NCI-H2171 treated with DMSO at 0.1 percent for 48 hours (cell line): ENCODE data around the gene NBPF4.
"Not testable (repeated sequence)": the region's sequence is repeated elsewhere in the genome, so short reads cannot be mapped to it uniquely, and the experiment has no call there.

Experiments
- DNase-seq: peaks from one replicate; lab custom pipeline; 2025; lab: John Stamatoyannopoulos, UW

NBPF4 gene

DNA sequence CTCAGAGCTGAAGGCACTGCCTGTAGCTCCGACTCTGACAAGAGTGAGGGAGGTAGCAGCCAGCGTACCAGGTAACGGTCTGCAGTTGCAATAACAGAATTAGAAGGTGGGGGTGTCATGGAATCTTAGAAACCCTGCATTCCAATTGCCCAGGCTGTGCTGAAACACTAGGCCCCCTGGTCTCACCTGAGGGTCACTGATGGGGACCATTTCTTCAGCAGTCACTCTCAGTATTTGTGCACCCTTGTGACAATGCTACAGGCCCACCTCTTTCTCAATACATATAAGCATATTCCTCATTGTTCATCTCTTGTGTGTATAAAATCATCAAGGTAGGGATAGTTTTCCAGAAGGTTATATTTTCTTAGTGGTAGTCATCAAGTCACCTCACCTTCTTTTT is at the start of gene NBPF4:
Gene NBPF4, minus strand, starts transcription at position 101 of the 400 bp plus-strand sequence. CDS start 315 bp downstream, outside the sequence.
- DNase-seq: not testable (repeated sequence)

DNA sequence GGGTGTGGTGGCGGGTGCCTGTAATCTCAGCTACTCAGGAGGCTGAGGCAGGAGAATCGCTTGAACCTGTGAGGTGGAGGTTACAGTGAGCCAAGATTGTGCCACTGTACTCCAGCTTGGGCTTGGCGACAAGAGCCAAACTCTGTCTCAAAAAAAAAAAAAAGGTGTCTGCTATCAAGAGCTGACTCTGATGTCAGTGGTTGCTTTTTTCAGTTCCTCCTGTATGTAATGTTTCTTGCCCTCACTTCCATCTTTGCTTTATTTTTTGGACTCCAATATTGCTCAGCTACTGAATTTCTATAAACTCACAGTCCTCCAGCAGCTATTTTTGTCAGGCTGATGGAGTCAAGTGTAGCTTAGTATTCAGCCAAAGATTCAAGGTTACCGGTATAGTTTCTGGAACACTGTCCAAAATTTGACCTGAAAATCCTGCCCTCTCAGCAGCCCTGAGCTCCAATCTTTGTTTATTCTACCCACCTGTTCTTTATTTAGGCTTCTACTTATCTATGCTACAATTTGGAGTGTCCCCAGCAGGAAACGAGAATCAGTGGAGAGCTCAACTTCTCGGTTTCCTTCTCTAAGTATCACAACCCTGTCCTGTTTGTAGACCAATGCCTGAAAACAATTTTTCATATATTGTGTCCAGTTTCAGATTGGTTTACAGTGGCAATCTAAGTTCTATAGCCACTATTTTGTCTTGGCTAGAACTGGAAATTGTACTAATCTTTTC is 38.8 kb upstream of the NBPF4 start:
- not testable (repeated sequence) for DNase-seq

DNA sequence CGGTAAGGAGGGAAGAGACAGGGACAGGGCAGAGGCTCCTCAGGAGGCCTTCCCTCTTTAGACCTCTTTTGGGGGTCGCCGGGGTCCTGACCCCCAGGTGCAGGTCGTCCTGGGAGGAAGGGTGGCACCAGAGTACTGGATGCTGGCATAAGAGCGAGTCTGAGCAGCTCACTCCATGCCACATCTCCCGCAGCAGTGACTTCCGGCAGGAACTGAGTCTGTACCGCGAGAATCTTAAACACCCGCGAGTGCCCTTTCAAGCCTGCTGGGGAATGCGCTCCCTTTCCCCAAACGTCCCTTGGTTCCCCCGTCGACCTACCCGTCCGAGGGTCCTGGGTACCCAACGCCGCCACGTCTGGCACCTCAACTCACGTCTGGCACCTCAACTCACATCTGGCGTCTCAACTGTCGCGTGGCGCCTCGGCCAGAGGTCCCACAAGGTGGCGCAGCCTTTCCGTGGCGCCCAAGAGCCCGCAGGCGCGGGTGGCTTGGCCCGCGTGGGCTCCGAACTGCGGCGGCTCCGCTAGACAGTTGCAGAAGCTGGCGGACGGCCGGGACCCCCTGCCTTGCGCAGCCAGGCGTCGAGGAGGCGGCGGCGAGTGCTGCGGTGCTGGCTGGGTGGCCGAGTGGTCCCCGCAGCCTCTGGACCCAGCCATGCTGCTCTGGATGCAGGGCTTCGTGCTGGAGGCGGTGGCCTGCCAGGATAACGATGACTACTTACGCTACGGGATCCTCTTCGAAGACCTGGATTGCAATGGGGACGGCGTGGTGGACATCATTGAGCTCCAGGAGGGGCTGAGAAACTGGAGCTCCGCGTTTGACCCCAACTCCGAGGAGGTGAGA is 28.8 kb upstream of the NBPF4 start:
- not testable (repeated sequence) for DNase-seq

DNA sequence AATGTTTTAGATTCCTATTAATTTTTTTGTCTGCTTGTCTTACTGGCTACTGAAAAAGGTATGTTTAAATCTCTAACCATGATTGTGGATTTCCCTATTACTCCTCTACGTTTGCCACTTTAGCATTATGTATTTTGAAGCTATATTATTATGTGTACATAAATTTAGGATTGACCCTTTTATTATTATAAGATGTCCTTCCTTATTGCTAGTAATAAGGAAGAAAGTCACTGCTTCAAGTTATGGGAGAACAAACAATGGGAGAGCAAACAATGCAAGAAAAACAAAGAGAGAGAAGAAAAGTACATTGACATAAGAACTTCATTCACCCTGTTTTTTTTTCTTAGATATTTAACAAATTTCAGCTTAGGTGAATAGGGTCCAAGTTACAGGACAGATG is 23.2 kb upstream of the NBPF4 start:
- not testable (repeated sequence) for DNase-seq

GRCh38 chr1:108261967-108262366 is 18.1 kb upstream of the NBPF4 start:
- not testable (repeated sequence) for DNase-seq

- DNase-seq: not testable (repeated sequence)
Measured at GRCh38 chr1:108261519-108261918, 17.6 kb upstream of the NBPF4 start.

- DNase-seq: not testable (repeated sequence)
Measured at GRCh38 chr1:108260578-108261259, 16.8 kb upstream of the NBPF4 start.

DNA sequence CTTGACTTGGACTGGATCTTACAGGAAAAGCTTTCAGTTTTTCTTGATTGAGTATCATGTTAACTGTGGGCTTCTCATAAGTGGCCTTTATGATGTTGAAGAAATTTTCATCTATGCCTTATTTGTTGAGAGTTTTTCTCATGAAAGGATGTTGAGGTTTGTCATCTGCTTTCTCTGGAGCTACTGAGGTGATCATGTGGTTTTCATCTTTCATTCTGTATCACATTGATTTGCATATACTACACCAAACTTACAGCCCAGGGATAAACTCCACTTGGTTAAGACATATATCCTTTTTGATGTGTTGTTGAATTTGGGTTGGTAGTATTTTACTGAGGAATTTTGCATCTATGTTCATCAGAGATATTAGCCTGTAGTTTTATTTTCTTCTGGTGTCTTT is 11.6 kb upstream of the NBPF4 start:
- DNase-seq: not testable (repeated sequence)

DNA sequence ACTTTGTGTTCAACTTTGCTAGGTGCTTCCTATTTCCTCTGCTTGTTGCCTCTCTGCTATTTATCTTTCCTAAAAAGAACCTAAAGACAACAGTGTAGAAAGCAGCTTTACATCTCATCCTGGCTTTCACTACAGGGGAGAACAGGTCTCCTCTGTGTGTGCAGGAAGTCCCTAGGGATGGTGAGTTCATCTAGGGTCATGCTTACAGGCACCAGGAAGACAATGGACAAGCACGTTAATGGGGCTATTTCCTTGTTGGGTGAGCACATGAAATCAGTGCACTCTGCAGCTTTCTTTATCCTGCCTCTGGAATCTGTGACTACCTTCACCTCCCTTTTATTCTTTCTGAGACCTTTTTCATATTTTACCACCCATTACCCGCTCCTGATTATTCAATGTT is 4.5 kb downstream of the NBPF4 start:
- not testable (repeated sequence) for DNase-seq

GRCh38 chr1:108235308-108235707 is 8.6 kb downstream of the NBPF4 start:
- not testable (repeated sequence) for DNase-seq

DNA sequence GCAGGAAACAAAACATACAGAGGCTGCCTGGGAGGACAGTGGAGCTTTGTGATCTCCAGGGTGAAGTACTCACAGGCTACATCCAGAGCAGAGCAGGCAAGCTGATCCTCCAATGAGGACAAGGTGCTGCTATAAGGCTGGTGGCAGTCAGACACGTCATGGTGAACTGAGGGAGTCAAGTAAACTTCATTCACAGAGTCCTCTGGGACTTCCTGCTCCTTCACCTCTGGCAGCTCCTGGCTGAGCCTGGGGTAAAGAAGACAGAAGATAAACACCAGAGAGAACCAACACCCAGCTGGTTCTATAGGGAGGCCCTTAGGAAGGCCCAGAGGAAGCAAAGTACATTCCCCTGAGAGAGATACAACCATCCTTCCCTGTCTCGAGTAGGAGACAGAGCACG is 11.7 kb downstream of the NBPF4 start:
- not testable (repeated sequence) for DNase-seq

DNA sequence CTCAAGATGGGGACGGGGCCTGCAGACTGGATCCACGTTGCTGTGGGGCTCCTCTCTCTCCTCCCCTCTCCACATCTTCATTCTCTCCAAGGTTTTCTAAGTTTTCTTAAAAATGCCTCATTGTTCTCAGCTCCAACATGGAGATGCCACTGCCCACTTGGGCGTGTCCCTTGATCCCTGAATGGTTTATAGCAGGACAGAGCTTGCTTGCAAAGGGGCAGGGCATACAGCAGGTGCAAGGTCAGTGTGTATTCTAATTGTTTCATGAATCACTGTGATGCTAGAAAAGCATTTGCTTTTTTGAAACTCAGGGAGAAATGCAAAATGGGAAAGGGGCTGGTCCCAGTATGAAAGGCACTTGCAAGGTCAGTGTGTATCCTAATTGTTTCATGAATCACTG is 13.9 kb downstream of the NBPF4 start:
- not testable (repeated sequence) for DNase-seq

- not testable (repeated sequence) for DNase-seq
Measured at GRCh38 chr1:108227772-108228171, 16.1 kb downstream of the NBPF4 start.

- DNase-seq: not testable (repeated sequence)
Measured at GRCh38 chr1:108226855-108227254, 17.0 kb downstream of the NBPF4 start.

DNA sequence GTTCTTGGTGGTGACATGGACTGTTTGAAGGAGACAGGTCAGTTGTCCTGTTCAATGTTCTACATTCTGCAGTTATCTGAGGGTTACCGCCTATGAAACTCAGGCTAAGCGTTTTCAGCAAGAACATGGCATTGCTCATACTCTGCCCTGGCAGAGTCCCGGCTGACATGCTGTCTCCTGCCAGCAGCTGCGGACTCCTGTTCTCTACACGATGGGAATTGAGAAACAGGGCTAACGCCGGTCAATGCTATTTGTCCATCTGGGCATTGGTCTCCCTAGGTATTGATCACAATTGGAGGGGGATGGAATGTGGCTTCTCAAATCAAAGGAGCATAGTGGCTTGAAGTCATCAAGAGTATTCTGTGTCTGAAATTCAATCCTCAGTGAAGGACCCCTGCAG is 20.6 kb downstream of the NBPF4 start:
- not testable (repeated sequence) for DNase-seq

DNA sequence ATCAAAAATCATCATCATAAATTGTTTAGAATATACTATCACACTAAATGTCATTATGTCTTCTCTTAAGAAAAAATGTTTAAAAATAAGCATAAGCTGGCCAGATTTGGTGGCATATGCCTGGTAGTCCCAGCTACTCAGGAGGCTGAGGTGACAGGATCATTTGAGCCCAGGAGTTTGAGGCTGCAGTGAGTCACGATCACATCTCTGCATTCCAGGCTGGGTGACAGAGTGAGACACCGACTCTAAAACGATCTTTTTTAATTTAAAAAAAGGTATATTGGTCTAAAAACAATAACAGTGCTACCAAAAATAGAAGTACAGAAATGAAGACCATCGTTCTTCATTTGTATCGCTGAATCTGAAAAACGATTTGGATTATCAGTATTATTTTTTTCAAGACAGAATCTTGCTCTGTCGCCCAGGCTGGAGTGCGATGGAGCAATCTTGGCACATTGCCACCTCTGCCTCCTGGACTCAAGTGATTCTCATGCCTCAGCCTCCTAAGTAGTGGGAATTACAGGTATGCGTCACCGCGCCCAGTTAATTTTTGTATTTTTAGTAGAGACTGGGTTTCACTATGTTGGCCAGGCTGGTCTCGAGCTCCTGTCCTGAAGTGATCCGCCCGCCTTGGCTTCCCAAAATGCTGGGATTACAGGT is 26.2 kb downstream of the NBPF4 start:
- not testable (repeated sequence) for DNase-seq

DNA sequence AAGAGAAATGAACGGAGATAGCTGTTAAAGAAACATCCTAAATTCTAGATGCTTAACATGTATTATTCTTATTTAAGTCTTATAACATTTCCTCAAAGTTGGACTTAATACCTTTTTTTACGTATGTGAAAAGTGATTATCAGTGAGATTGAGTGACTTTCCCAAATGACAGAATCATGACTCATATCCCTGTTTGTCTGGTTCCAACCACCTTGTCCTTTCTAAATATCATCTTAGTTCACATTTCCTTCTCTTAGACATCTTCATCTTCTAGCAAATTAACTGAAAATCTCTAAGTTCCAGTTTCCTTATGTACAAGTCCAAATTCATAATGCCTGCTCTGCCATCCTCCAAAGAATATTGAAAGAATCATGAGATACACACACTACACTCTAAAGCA is 26.9 kb downstream of the NBPF4 start:
- DNase-seq: not testable (repeated sequence)

- not testable (repeated sequence) for DNase-seq
Measured at GRCh38 chr1:108216028-108216890, 27.6 kb downstream of the NBPF4 start.

DNA sequence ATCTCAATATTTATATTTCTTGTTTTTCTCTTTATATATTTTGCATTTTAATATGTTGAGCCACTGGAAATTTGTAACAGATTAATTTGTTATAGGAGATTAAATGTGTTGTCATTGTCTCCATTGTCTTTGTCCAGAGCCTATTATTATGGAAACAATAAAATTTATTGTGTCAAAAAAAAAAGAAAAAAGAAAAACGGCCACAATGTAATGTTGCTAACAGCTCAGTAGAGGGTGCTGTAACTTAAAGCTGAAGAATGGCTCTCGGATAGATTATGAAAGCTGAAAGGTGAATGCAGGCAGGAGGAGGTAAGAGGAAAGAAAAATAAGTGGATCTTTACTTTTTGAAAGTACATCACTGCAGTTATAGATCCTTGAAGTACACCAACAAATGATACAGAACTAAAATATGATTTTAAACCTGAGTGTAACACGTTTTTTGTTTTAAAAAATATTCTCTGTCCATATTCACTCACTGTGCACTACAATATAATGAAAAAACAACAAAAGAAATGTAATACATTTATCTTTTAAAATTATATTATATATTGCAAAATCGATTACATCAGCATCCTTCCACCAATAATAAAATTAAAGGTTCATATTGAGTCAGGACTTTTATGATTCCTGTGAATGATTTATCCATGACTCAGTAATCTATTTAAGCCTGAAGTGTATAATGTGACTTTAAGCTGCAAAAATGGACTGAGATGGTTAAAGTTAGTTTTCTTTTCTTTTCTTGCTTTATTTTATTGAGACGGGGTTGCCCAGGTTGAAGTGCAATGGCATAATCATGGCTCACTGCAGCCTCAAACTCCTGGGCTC is 29.0 kb downstream of the NBPF4 start:
- peak; percentile 47 for DNase-seq

- no peak for DNase-seq
Measured at GRCh38 chr1:108211014-108211413, 32.9 kb downstream of the NBPF4 start.
